HepG2 (cell line): Measurements from ENCODE around the gene SRRT. TPM values are rescaled to one million over a fixed set of nuclear protein-coding genes. Genes with fewer than 3 reads are reported as not detected.

Experiments
- ATAC-seq: fragments of 200-7000 bp; cut with Tn5 transposase; 3 replicates; pipeline ENCODE4 v1.9.1; 2020; ENCODE audit warnings: mild to moderate bottlenecking, moderate library complexity
- BruUV-seq: library from RNA; stranded (reverse); fragments of 400-500 nt; replicated peaks from 2 replicates; lab custom pipeline; 2021; lab: Mats Ljungman, UMichigan
- CTCF ChIA-PET: fragments of 300-600 bp; formaldehyde crosslinking; extraction: SDS; loops from one replicate; lab custom pipeline; 2021; ENCODE audit warnings: low total read pairs, inconsistent platforms, low intra/inter-chr PET ratio; lab: Yijun Ruan, JAX
- POLR2A ChIA-PET: fragments of 350-600 bp; sonication (Branson Sonifier 250); formaldehyde crosslinking; loops from one replicate; lab custom pipeline; 2020; ENCODE audit warnings: antibody characterized with exemption, inconsistent platforms; lab: Yijun Ruan, JAX
- DNase-seq: peaks from one replicate; pipeline ENCODE4 v3.0.0-alpha.2; 2015; ENCODE audit warnings: low spot score
- FAIRE-seq: peaks from 3 replicates; lab custom pipeline; 2011; peaks lifted over from hg19 to GRCh38; lab: Jason Lieb, UNC
- H2AFZ ChIP-seq: one replicate; pipeline ENCODE4 v1.6.1; 2011; ENCODE audit warnings: low read length, inconsistent platforms
- H3K27ac ChIP-seq: fragments of 300-600 bp; 3 replicates; pipeline ENCODE4 v1.8.0; 2011; ENCODE audit warnings: mixed run types, mild to moderate bottlenecking, mixed read lengths, low read length, inconsistent platforms; ENCODE audit not compliant: insufficient read depth; ENCODE audit errors: extremely low read length
- H3K27me3 ChIP-seq, 2 experiments: fragments of 200-600 bp in 1 of 2; 2 replicates in 1 of 2; 3 replicates in 1 of 2; pipeline versions ENCODE4 v1.6.0 to v1.8.0; 2011; ENCODE audit warnings: low read length in 2 of 2, mild to moderate bottlenecking in 2 of 2, moderate library complexity in 2 of 2, inconsistent platforms in 1 of 2; ENCODE audit not compliant: insufficient read depth in 2 of 2, control insufficient read depth in 1 of 2
- H3K36me3 ChIP-seq, 2 experiments: fragments of 200-600 bp in 1 of 2; replicated peaks in 1 of 2; 2 replicates in 1 of 2; 3 replicates in 1 of 2; pipeline versions ENCODE4 v1.5.1 to v1.8.0; 2011; ENCODE audit warnings: low read length in 2 of 2, inconsistent platforms in 1 of 2; ENCODE audit not compliant: insufficient read depth in 2 of 2, control insufficient read depth in 1 of 2
- H3K4me1 ChIP-seq: 2 replicates; pipeline ENCODE4 v1.5.1; 2012; ENCODE audit warnings: low read length, inconsistent platforms; ENCODE audit not compliant: insufficient read depth
- H3K4me2 ChIP-seq: 2 replicates; pipeline ENCODE4 v1.6.0; 2011; ENCODE audit warnings: low read depth, low read length, inconsistent platforms
- H3K4me3 ChIP-seq, 3 experiments: fragments of 200-600 bp in 1 of 3; sonication (generic), shearing (Covaris generic) in 1 of 3; replicated peaks in 1 of 3; 2 replicates each; pipeline ENCODE4 v1.5.1; 2011 to 2016; ENCODE audit warnings: low read length in 3 of 3, inconsistent platforms in 2 of 3, low read depth in 2 of 3, mild to moderate bottlenecking in 2 of 3, control low read depth in 1 of 3, mixed read lengths in 1 of 3; ENCODE audit not compliant: insufficient read depth in 1 of 3
- H3K79me2 ChIP-seq: one replicate; pipeline ENCODE4 v1.6.1; 2011; ENCODE audit warnings: low read length, inconsistent platforms; ENCODE audit not compliant: insufficient read depth
- H3K9ac ChIP-seq: 2 replicates; pipeline ENCODE4 v1.6.0; 2011; ENCODE audit warnings: mild to moderate bottlenecking, low read depth, low read length, inconsistent platforms; ENCODE audit not compliant: insufficient read depth
- H3K9me3 ChIP-seq: 2 replicates; pipeline ENCODE4 v1.5.1; 2012; ENCODE audit warnings: mild to moderate bottlenecking, low read length
- H4K20me1 ChIP-seq: 2 replicates; pipeline ENCODE4 v1.6.0; 2011; ENCODE audit warnings: inconsistent platforms, mild to moderate bottlenecking, low read length, moderate library complexity; ENCODE audit not compliant: insufficient read depth
- ARID2 ChIP-seq: sonication (generic); formaldehyde crosslinking; IDR thresholded peaks from 2 replicates; pipeline ENCODE4 v1.8.1; 2022; ENCODE audit warnings: mild to moderate bottlenecking, missing genetic modification reagents, borderline replicate concordance
- ATF1 ChIP-seq: IDR thresholded peaks from 2 replicates; pipeline ENCODE4 v1.6.1; 2016; ENCODE audit warnings: mild to moderate bottlenecking, control low read depth
- CHD4 ChIP-seq: fragments of 200-600 bp; sonication (generic); IDR thresholded peaks from 2 replicates; pipeline ENCODE4 v1.7.0; 2017; ENCODE audit warnings: mild to moderate bottlenecking, low read length, borderline replicate concordance
- GTF3A ChIP-seq: sonication (generic); formaldehyde crosslinking; conservative IDR thresholded peaks from 2 replicates; pipeline ENCODE4 v1.4.0; 2020; ENCODE audit warnings: mild to moderate bottlenecking, missing genetic modification reagents
- NFIB ChIP-seq: sonication (generic); formaldehyde crosslinking; IDR thresholded peaks from 2 replicates; pipeline ENCODE4 v1.9.0; 2021; ENCODE audit warnings: missing genetic modification reagents, mild to moderate bottlenecking, borderline replicate concordance
- SRSF4 ChIP-seq: fragments of 200-400 bp; formaldehyde crosslinking; IDR thresholded peaks from one replicate; pipeline ENCODE4 v1.6.1; 2018; ENCODE audit warnings: mild to moderate bottlenecking, low read depth, low read length, moderate library complexity; ENCODE audit not compliant: poor library complexity, severe bottlenecking
- XRCC5 ChIP-seq: fragments of 200-400 bp; formaldehyde crosslinking; optimal IDR thresholded peaks from 2 replicates; pipeline ENCODE3; 2017; ENCODE audit warnings: mild to moderate bottlenecking, low read length
- ZFP37 ChIP-seq: sonication (generic); formaldehyde crosslinking; IDR thresholded peaks from 2 replicates; pipeline ENCODE4 v1.4.0; 2020; ENCODE audit warnings: missing genetic modification reagents, borderline replicate concordance
- ZNF83 ChIP-seq: sonication (generic); formaldehyde crosslinking; IDR thresholded peaks from 2 replicates; pipeline ENCODE4 v1.4.0; 2020; ENCODE audit warnings: missing genetic modification reagents, mild to moderate bottlenecking, borderline replicate concordance
- ZNF891 ChIP-seq: sonication (generic); formaldehyde crosslinking; IDR thresholded peaks from 2 replicates; pipeline ENCODE4 v1.5.0; 2020; ENCODE audit warnings: mild to moderate bottlenecking, missing genetic modification reagents
- WGBS: methylation state at CpG from one replicate; pipeline ENCODE4 v1.1.6; 2017; ENCODE audit warnings: low lambda C conversion rate; 5-methylcytosine and 5-hydroxymethylcytosine counted together
- in situ Hi-C: cut with HindIII; loops from 2 replicates; pipeline ENCODE4 v1.10.0; 2017; ENCODE audit warnings: low pct_unique_long_range_greater_than_20kb; ENCODE audit not compliant: extremely low pct_ligation_motif_present
- intact Hi-C: fragments of 100-400 bp; cut with micrococcal nuclease; formaldehyde crosslinking; loops from one replicate; pipeline ENCODE4 v1.10.0; 2022; ENCODE audit not compliant: unreplicated experiment
- polyA plus RNA-seq, 8 experiments: library from polyadenylated mRNA; depleted of rRNA in 3 of 8; stranded (reverse) in 7 of 8; unstranded in 1 of 8; fragments of >200 nt; fragmentation: Illumina TruSeq in 4 of 8; extraction: Trizol in 4 of 8; gene quantifications; 2 replicates each; pipeline versions ENCODE4 v1.2.1 to v1.2.3, GENCODE V29; 2011 to 2016; ENCODE audit warnings: low read depth in 4 of 8, missing spikeins in 1 of 8, mixed read lengths in 1 of 8; ENCODE audit not compliant: insufficient read depth in 1 of 8
- total RNA-seq, 5 experiments: library from RNA; depleted of rRNA; stranded (reverse); fragments of >200 nt; fragmentation: Illumina TruSeq; extraction: Trizol; gene quantifications; 2 replicates each; pipeline ENCODE4 v1.2.3, GENCODE V29; 2016; ENCODE audit warnings: low read depth in 1 of 5
- TF ChIP-seq, protein P1 (sequence below): sonication (generic); formaldehyde crosslinking; IDR thresholded peaks from 2 replicates; pipeline ENCODE4 v1.5.1; 2020; ENCODE audit warnings: mild to moderate bottlenecking, missing genetic modification reagents, moderate library complexity
- TF ChIP-seq, protein P2 (sequence below): fragments of 450-650 bp; IDR thresholded peaks from 2 replicates; pipeline ENCODE4 v1.6.1; 2017; ENCODE audit warnings: mild to moderate bottlenecking
- TF ChIP-seq, protein P3 (sequence below): sonication (generic); formaldehyde crosslinking; conservative IDR thresholded peaks from 2 replicates; pipeline ENCODE4 v1.4.0; 2020; ENCODE audit warnings: missing genetic modification reagents

Gene SRRT
- total and polyA plus RNA-seq, 2 of the 13 experiments (the other 11 are each of a cell fraction or from before 2014, with no cell fraction given) = 26.2 to 106 TPM

- Histone ChIP-seq H3K27me3 (no peaks in the 10 kb centered on the region), H3K9ac (no peak overlapping the region), H2AFZ (no peak overlapping the region), H3K27ac (no peak overlapping the region), H3K9me3 (no peaks in the 10 kb centered on the region), H3K4me2 (no peak overlapping the region), H3K4me3 (no peak overlapping the region), H3K4me1 (peaks cover 19% of the 10 kb centered on the region), H3K36me3 (peaks cover 6 to 10% of the 10 kb centered on the region in 2 experiments; a peak in 4 of 5 replicates), H4K20me1 (no peaks in the 10 kb centered on the region), H3K79me2 (no peaks in the 10 kb centered on the region)
- whole genome bisulfite sequencing = 92% methylated on average over 15 of the region's 15 CpGs
- DNase-seq = no peak
- intact Hi-C loops (no loop called here), in situ Hi-C loops (loop anchor here (10.0 kb wide), 2 partner anchors 65 to 155 kb away; partner anchors contain the start of gene POP7)
- TF ChIP-seq CHD4 (no peak), ZNF83 (CRISPR knock-in tag) (no peak), ATF1 (CRISPR knock-in tag) (no peak), SRSF4 (no peak), GTF3A (no peak), XRCC5 (no peak), ZNF891 (CRISPR knock-in tag) (no peak), ZFP37 (CRISPR knock-in tag) (no peak), NFIB (CRISPR knock-in tag) (no peak), ARID2 (CRISPR knock-in tag) (no peak)
- TF ChIP-seq, protein P1, sequence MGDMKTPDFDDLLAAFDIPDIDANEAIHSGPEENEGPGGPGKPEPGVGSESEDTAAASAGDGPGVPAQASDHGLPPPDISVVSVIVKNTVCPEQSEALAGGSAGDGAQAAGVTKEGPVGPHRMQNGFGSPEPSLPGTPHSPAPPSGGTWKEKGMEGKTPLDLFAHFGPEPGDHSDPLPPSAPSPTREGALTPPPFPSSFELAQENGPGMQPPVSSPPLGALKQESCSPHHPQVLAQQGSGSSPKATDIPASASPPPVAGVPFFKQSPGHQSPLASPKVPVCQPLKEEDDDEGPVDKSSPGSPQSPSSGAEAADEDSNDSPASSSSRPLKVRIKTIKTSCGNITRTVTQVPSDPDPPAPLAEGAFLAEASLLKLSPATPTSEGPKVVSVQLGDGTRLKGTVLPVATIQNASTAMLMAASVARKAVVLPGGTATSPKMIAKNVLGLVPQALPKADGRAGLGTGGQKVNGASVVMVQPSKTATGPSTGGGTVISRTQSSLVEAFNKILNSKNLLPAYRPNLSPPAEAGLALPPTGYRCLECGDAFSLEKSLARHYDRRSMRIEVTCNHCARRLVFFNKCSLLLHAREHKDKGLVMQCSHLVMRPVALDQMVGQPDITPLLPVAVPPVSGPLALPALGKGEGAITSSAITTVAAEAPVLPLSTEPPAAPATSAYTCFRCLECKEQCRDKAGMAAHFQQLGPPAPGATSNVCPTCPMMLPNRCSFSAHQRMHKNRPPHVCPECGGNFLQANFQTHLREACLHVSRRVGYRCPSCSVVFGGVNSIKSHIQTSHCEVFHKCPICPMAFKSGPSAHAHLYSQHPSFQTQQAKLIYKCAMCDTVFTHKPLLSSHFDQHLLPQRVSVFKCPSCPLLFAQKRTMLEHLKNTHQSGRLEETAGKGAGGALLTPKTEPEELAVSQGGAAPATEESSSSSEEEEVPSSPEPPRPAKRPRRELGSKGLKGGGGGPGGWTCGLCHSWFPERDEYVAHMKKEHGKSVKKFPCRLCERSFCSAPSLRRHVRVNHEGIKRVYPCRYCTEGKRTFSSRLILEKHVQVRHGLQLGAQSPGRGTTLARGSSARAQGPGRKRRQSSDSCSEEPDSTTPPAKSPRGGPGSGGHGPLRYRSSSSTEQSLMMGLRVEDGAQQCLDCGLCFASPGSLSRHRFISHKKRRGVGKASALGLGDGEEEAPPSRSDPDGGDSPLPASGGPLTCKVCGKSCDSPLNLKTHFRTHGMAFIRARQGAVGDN (CRISPR knock-in tag) = no peak
- TF ChIP-seq, protein P2, sequence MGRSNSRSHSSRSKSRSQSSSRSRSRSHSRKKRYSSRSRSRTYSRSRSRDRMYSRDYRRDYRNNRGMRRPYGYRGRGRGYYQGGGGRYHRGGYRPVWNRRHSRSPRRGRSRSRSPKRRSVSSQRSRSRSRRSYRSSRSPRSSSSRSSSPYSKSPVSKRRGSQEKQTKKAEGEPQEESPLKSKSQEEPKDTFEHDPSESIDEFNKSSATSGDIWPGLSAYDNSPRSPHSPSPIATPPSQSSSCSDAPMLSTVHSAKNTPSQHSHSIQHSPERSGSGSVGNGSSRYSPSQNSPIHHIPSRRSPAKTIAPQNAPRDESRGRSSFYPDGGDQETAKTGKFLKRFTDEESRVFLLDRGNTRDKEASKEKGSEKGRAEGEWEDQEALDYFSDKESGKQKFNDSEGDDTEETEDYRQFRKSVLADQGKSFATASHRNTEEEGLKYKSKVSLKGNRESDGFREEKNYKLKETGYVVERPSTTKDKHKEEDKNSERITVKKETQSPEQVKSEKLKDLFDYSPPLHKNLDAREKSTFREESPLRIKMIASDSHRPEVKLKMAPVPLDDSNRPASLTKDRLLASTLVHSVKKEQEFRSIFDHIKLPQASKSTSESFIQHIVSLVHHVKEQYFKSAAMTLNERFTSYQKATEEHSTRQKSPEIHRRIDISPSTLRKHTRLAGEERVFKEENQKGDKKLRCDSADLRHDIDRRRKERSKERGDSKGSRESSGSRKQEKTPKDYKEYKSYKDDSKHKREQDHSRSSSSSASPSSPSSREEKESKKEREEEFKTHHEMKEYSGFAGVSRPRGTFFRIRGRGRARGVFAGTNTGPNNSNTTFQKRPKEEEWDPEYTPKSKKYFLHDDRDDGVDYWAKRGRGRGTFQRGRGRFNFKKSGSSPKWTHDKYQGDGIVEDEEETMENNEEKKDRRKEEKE = no peak
- TF ChIP-seq, protein P3, sequence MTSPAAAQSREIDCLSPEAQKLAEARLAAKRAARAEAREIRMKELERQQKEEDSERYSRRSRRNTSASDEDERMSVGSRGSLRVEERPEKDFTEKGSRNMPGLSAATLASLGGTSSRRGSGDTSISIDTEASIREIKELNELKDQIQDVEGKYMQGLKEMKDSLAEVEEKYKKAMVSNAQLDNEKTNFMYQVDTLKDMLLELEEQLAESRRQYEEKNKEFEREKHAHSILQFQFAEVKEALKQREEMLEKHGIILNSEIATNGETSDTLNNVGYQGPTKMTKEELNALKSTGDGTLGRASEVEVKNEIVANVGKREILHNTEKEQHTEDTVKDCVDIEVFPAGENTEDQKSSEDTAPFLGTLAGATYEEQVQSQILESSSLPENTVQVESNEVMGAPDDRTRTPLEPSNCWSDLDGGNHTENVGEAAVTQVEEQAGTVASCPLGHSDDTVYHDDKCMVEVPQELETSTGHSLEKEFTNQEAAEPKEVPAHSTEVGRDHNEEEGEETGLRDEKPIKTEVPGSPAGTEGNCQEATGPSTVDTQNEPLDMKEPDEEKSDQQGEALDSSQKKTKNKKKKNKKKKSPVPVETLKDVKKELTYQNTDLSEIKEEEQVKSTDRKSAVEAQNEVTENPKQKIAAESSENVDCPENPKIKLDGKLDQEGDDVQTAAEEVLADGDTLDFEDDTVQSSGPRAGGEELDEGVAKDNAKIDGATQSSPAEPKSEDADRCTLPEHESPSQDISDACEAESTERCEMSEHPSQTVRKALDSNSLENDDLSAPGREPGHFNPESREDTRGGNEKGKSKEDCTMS (CRISPR knock-in tag) = no peak
- no TSS peak for BruUV-seq
- CTCF ChIA-PET = no interaction called here
- FAIRE-seq = no peak
- no peak for ATAC-seq
- POLR2A ChIA-PET = no interaction called here
Measured at GRCh38 chr7:100859856-100860255, 15.0 kb upstream of the SRRT start.
